ENCODE measurements around the gene RHOB. TPM values are rescaled to one million over a fixed set of nuclear protein-coding genes. Genes with fewer than 3 reads are reported as not detected.

Gene RHOB
- polyA plus RNA-seq, 1 of the 3 experiments (the other 2 are of a cell fraction): 50.3 TPM

DNA sequence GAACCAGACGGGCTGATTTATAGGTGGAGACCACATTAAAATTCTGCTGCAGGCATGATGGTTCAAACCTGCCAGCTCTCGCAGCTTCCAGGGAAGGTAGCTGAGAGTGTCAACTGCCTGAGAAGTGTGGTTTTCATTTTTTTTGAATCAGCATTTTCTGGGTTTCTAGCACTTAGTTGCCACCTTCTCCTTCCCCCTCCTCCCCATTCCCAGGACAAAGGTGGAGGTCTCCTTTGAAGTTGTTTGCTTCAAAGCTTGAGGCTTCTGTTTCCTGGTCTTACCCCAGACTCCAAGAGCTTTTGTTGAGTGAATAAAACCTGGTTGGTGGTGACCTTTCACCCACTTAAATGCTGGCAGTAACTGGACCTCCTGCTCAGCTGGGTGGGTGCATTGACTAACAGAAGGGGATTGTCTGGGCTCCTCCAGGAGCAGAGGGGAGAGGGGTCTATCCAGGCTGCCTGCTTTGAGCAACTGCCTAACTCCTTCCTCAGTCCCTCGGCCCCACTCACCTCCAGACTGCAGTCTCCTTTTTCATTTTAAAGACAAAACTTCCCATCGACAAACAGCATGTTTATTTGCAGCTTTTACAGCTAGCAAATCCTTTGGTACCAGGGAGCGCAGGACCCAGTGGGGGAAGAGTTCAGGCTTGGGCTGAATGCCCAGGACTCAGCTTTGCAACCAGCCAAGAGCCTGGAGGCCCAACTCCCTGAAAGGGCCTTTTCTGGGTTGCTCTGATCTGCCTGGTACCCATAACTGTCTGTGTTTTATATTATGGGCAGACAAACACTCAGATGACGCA is 3.5 kb downstream of the RHOB start:
- Histone ChIP-seq H2AFZ (ENCODE audit: low read depth) (no peak overlapping the region), H3K4me3 (ENCODE audit: low read depth in 2 of 2, low read length in 1 of 2) (peak overlapping the region in 1 of 2 experiments; percentile 6; a peak in 2 of 4 replicates), H3K27ac (ENCODE audit: low read depth in 2 of 2, low read length in 1 of 2) (peak overlapping the region; percentile 56 to 93), H4K20me1 (ENCODE audit: insufficient read depth) (peaks cover 33% of the 10 kb centered on the region), H3K9me2 (no peaks in the 10 kb centered on the region), H3K4me2 (peak overlapping the region; percentile 97), H3K79me2 (ENCODE audit: insufficient read depth) (peaks cover 28% of the 10 kb centered on the region), H3K9me3 (no peaks in the 10 kb centered on the region), H3K36me3 (replicated peaks in 1 of 2; ENCODE audit: control insufficient read depth in 1 of 2, insufficient read depth in 2 of 2, low read length in 1 of 2) (peaks cover 5 to 7% of the 10 kb centered on the region in 2 experiments), H3K27me3 (ENCODE audit: insufficient read depth) (no peaks in the 10 kb centered on the region), H3F3A (replicated peaks; ENCODE audit: insufficient read depth) (peaks cover 21% of the 10 kb centered on the region), H3K9ac (peak overlapping the region; percentile 18), H3K4me1 (ENCODE audit: control insufficient read depth in 1 of 2, insufficient read depth in 2 of 2, low read depth in 1 of 2, low read length in 1 of 2) (peaks cover 23 to 46% of the 10 kb centered on the region in 2 experiments)
- DNase-seq: peak; percentile 71
- POLR2A ChIA-PET: interaction anchor here (0.6 to 4.7 kb wide), 6 partner anchors 16 to 184 kb away, joined by 3 to 90 read pairs (median 4); no protein-coding TSS in a partner anchor
- 68% methylated on average over 6 of the region's 6 CpGs for WGBS (ENCODE audit: low lambda C conversion rate)
- peak; percentile 76 for TF ChIP-seq MXI1 (IDR thresholded peaks at IDR 0.05; ENCODE audit: low read depth, low read length)
- TF ChIP-seq CHD2 (IDR thresholded peaks at IDR 0.05; ENCODE audit: low read length, partially characterized antibody): peak; percentile 67
- no peak for TF ChIP-seq NRF1 (IDR thresholded peaks at IDR 0.05; ENCODE audit: low read depth, low read length)
- TF ChIP-seq RAD21 (IDR thresholded peaks at IDR 0.05; ENCODE audit: low read length): peak; percentile 48; the same call in 1 of the 2 replicates
- peak in 1 of 2 experiments; percentile 9; a peak in 2 of 4 replicates for TF ChIP-seq EP300 (IDR thresholded peaks at IDR 0.05; ENCODE audit: borderline replicate concordance in 1 of 2, low read depth in 1 of 2, low read length in 1 of 2)
- 0 out of 2 replicates have a peak, but pooled peaks have one; percentile 13 for TF ChIP-seq SIN3A (IDR thresholded peaks at IDR 0.05; ENCODE audit: borderline replicate concordance, low read depth, low read length)
- TF ChIP-seq TCF12 (IDR thresholded peaks at IDR 0.05): peak; percentile 54; the same call in 1 of the 2 replicates
- no peak for TF ChIP-seq RXRA (IDR thresholded peaks at IDR 0.05; ENCODE audit: borderline replicate concordance, low read depth)
- peak; percentile 44; the same call in 1 of the 2 replicates for TF ChIP-seq NFIC (IDR thresholded peaks at IDR 0.05; ENCODE audit: borderline replicate concordance)
- TF ChIP-seq EZH2phosphoT487 (IDR thresholded peaks at IDR 0.05; ENCODE audit: borderline replicate concordance, low read depth): no peak
- TF ChIP-seq RFX5 (IDR thresholded peaks at IDR 0.05; ENCODE audit: low read length): peak; percentile 58; the same call in 1 of the 2 replicates
- no peak for TF ChIP-seq FOXJ3 (CRISPR knock-in tag; IDR thresholded peaks at IDR 0.05)
- CTCF ChIA-PET: interaction anchor here (0.8 to 10.5 kb wide), 13 partner anchors 9 to 201 kb away, joined by 3 to 188 read pairs (median 4); no protein-coding TSS in a partner anchor

DNA sequence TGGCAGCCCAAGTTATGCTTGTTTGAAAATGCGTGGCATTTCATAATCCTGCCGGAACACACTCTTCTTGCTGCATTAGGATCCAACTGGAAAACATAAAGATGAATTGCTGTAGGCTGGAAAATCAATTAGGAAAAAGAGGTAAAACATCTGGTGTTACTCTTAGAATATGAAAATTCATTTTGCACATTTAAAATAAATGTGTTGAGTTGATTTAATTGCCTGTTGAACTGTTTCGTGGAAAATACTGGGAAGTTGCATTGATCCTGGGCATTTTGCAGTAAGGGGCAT is 4.1 kb downstream of the RHOB start:
- Histone ChIP-seq H4K20me1 (ENCODE audit: insufficient read depth) (peaks cover 33% of the 10 kb centered on the region), H3K9me2 (no peaks in the 10 kb centered on the region), H3K27ac (ENCODE audit: low read depth in 2 of 2, low read length in 1 of 2) (peak overlapping the region; percentile 56 to 93), H3K79me2 (ENCODE audit: insufficient read depth) (peaks cover 28% of the 10 kb centered on the region), H3K27me3 (ENCODE audit: insufficient read depth) (no peaks in the 10 kb centered on the region), H3K9me3 (no peaks in the 10 kb centered on the region), H3K4me1 (ENCODE audit: control insufficient read depth in 1 of 2, insufficient read depth in 2 of 2, low read depth in 1 of 2, low read length in 1 of 2) (peaks cover 23 to 46% of the 10 kb centered on the region in 2 experiments), H3F3A (replicated peaks; ENCODE audit: insufficient read depth) (peaks cover 18% of the 10 kb centered on the region), H3K4me3 (ENCODE audit: low read depth in 2 of 2, low read length in 1 of 2) (no peak overlapping the region; a peak in 1 of 4 replicates), H3K36me3 (replicated peaks in 1 of 2; ENCODE audit: control insufficient read depth in 1 of 2, insufficient read depth in 2 of 2, low read length in 1 of 2) (peaks cover 5 to 7% of the 10 kb centered on the region in 2 experiments), H3K9ac (no peak overlapping the region), H2AFZ (ENCODE audit: low read depth) (no peak overlapping the region), H3K4me2 (peak overlapping the region; percentile 97; the same call in 1 of the 2 replicates)
- CTCF ChIA-PET: interaction anchor here (0.7 to 10.5 kb wide), 10 partner anchors 9 to 191 kb away, joined by 3 to 188 read pairs (median 4); no protein-coding TSS in a partner anchor
- 52% methylated on average over 3 of the region's 3 CpGs for WGBS (ENCODE audit: low lambda C conversion rate)
- POLR2A ChIA-PET: interaction anchor here (1.3 to 1.4 kb wide), 2 partner anchors 162 to 167 kb away, joined by 4 read pairs; no protein-coding TSS in a partner anchor
- no peak for TF ChIP-seq RFX5 (IDR thresholded peaks at IDR 0.05; ENCODE audit: low read length)
- TF ChIP-seq, protein P1, sequence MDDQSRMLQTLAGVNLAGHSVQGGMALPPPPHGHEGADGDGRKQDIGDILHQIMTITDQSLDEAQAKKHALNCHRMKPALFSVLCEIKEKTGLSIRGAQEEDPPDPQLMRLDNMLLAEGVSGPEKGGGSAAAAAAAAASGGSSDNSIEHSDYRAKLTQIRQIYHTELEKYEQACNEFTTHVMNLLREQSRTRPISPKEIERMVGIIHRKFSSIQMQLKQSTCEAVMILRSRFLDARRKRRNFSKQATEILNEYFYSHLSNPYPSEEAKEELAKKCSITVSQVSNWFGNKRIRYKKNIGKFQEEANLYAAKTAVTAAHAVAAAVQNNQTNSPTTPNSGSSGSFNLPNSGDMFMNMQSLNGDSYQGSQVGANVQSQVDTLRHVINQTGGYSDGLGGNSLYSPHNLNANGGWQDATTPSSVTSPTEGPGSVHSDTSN (IDR thresholded peaks at IDR 0.05): peak; percentile 34; the same call in 1 of the 2 replicates
- TF ChIP-seq TAF1 (IDR thresholded peaks at IDR 0.05; ENCODE audit: borderline replicate concordance, low read depth, low read length): no peak
- peak; percentile 94 for TF ChIP-seq RCOR1 (IDR thresholded peaks at IDR 0.05; ENCODE audit: low read length)
- peak in 1 of 2 experiments; percentile 75; a peak in 1 of 4 replicates for TF ChIP-seq EP300 (IDR thresholded peaks at IDR 0.05; ENCODE audit: borderline replicate concordance in 1 of 2, low read depth in 1 of 2, low read length in 1 of 2)
- TF ChIP-seq ELF1 (IDR thresholded peaks at IDR 0.05): no peak
- no peak for DNase-seq

All from SK-N-SH (cell line).